MV-4-11 (cell line): Measurements from ENCODE around the gene PTPN21.

Source experiments
- DNase-seq: peaks from one replicate; lab custom pipeline; 2025; lab: John Stamatoyannopoulos, UW

PTPN21 gene

GRCh38 chr14:88504602-88505001 is 50.2 kb downstream of the PTPN21 start:
- no peak for DNase-seq

- DNase-seq, result no peak
Measured at GRCh38 chr14:88503754-88504406, 50.9 kb downstream of the PTPN21 start.

- DNase-seq, result no peak
Measured at GRCh38 chr14:88502740-88503139, 52.1 kb downstream of the PTPN21 start.

GRCh38 chr14:88500611-88501010 is 54.2 kb downstream of the PTPN21 start:
- no peak for DNase-seq

GRCh38 chr14:88499225-88499624 is 55.6 kb downstream of the PTPN21 start:
- DNase-seq, result no peak

- no peak for DNase-seq
Measured at GRCh38 chr14:88496414-88496813, 58.4 kb downstream of the PTPN21 start.

GRCh38 chr14:88493392-88494185 is 61.2 kb downstream of the PTPN21 start:
- DNase-seq, result no peak

- peak; percentile 89 for DNase-seq
Measured at GRCh38 chr14:88492272-88493089, 62.3 kb downstream of the PTPN21 start.

GRCh38 chr14:88490168-88490567 is 64.6 kb downstream of the PTPN21 start:
- no peak for DNase-seq

GRCh38 chr14:88488897-88489296 is 65.9 kb downstream of the PTPN21 start:
- no peak for DNase-seq

- DNase-seq, result no peak
Measured at GRCh38 chr14:88488081-88488480, 66.7 kb downstream of the PTPN21 start.

GRCh38 chr14:88482524-88482923 is 72.3 kb downstream of the PTPN21 start:
- no peak for DNase-seq

GRCh38 chr14:88481794-88482193 is 73.0 kb downstream of the PTPN21 start:
- no peak for DNase-seq

- peak; percentile 3 for DNase-seq
Measured at GRCh38 chr14:88481059-88481458, 73.7 kb downstream of the PTPN21 start.

GRCh38 chr14:88479574-88479987 is 75.2 kb downstream of the PTPN21 start:
- no peak for DNase-seq

- no peak for DNase-seq
Measured at GRCh38 chr14:88478931-88479330, 75.9 kb downstream of the PTPN21 start.

- no peak for DNase-seq
Measured at GRCh38 chr14:88477513-88478250, 77.1 kb downstream of the PTPN21 start.

GRCh38 chr14:88476825-88477224 is 78.0 kb downstream of the PTPN21 start:
- no peak for DNase-seq

GRCh38 chr14:88476214-88476774 is 78.5 kb downstream of the PTPN21 start:
- DNase-seq, result no peak

GRCh38 chr14:88473791-88474190 is 81.0 kb downstream of the PTPN21 start:
- DNase-seq, result no peak
